NCI-H1694 (cell line): Measurements from ENCODE around the gene VPS39.

Experiments
- DNase-seq: peaks from one replicate; lab custom pipeline; 2025; lab: John Stamatoyannopoulos, UW

Gene VPS39

DNA sequence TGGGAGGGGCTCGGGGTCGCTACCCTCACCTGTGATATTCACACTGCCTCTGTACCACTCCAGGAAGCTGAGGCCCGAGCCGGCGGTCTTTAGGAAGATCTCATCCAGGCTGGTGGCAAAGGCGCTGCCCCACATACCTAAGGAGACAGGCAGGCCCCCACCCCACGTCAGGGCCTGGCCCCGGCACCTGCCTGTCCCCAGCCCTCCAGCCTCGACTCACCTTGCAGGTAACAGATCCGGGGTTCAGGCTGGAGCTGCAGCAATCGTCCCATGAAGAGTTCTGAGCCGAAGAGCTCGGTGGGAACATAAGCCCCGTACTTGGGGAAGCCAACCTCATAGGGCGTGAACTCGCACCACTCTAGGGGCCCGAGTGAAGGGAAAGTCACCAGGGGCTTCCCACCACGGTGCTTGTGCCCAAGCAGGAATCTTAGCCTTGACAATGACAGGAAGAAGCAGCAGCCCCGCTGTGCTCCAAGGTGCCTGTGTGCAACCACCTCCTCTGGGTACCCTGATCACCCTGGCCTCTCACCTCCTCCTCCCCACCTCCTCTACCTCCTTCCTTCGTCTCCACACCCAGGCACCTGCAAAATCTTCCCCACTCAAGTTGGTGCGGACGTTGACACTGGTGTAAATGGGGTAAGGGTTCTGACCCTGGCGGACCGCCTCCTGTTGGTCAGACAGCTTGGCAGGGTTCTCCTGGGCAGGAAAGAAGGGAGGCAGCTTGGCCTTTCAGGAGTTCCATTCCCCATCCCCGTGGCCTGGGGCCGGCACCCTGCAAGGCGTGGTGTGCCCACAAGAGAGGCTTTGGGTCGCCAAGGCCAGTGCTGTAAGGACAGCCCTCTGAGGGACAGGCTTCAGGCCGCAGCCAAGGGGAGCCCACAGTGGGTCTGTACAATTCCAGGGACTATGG, 62.3 kb downstream of the VPS39 start:
- DNase-seq = no peak

DNA sequence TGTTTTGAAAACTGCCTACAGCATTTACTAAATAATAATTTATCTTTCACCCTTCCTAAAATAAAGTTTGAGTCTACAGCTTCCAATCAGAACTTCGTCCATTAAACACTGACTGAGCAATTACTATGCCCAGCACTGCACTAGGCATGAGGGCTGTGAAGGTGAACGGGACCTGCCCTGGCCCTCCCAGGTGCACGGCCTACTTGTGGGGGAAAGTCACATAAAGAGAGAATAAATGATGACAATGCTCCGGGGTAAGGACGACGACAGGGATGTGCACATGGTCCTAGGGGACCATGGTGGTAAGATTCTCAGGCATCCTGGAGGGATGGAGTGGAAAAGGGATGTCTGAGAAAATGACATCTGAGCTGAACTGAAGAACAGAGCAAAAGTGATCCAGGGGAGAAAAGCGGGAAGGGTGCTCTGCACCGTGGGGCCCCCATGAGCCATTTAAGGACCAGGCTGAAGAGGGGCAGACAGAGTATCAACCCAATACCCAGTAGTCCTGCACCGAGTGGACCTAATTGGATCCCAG, 63.2 kb downstream of the VPS39 start:
- no peak for DNase-seq

DNA sequence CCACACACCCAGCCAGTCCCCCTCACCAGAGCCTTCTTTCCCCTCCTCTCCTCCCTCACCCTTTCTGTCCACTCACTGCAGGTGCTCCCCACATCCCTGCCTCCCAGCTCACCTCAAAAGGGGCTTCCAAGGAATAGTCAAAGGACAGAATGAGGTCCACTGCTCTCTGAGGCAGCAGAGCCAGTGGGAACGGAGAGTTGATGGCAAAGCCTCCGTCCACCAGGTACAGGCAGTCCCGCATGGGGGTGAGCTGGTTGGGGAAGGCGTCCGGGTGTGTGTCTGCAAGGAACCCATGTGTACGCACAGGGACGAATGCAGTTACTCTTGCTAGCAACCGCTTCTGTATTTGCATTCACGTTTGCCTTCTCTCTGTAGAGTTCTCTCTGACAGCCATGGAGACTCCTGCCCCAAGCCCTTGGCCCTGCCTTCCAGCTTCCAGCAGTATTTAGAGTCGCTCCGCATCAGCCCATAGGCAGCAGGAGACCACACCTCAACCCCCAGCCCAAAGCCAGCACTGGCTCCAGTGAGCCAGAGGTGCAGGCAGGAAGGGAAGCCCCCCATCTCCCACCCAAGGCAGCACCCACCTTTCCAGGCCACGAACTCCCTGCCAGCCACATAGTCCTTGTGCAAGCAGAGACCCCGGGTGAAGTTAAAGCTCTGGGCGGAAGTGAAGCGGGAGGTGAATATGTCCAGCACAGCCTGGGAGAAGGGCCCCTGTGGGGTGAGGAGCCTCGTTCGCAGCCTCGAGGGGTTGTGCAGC, 64.1 kb downstream of the VPS39 start:
- DNase-seq = no peak

DNA sequence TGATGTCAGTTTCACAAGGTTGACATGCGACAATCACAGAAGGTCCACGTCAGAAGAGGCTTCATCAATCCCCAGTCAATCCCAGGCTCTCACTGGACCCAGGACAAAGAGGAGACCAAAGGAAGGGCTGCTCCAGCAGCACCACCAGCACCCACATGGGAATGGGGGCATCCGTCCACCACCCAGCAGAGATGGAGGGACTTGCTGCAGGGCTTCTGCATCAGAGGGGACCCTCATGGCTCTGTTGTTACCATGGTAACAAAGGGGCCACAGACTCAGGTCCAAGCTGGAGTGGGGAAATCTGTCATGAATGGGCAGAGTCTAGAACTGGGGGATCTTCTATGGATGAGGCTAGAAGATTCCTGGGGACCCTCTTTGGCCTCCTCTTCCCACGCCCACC, 64.7 kb downstream of the VPS39 start:
- no peak for DNase-seq

DNA sequence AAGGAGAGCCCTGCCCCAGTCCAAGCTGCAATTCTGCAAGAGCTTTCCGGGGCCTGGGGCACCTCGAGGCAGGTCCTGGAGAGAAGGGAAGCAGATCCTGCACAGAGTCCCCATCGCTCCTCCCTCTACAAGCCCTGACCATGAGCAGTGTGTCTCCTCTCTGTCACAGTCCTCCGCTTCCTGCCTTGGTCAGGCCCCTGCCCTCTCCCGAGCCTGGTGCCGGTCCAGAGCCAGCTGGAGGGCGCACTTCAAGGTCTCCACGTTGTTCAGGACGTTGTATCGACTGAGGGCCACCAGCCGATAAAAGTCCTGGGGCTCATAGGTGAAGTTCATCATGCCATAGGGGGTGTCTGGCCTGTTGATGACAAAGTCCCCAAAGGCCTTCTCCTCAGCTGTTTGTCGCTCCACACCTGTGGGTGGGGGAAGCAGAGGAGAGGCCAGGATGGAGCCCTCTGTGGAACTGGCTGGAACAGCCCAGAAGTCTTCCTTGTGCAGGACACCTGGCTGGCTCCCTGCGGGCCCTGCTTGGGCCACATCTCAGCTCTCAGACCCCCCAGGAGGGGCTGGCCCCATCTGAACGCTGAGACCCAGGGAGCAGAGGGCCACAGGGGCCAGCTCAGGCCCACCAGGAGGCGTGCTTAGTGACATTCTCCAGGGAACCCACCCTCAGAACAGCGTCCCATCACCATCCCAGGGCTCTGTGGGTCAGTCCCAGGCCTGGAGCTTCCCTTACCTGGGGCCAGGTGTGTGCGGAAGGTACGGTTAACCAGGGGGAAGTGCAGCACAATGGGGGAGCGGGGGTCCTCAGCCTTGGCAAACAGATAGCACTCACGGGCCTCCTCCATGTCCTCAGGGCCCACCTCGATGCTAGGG, 66.1 kb downstream of the VPS39 start:
- DNase-seq = no peak

DNA sequence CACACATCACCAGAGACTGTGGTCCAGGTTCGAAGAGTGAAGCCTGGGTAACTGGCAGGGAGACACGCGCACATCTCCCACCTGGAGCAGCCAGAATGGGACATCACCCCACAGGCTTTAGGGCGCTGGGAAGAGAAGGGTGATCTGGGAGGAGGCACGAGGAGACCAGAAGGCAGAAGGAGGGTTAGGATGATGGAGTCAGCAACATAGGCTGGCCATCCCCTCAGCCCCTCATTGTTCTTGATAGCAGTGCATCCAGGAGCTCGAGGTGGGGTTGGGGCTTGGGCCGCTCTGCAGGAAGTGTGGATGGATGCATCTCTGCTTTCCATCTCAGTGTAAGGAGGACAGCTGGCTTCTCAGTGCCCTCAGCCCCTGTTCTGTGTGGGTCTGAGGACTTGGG, 66.9 kb downstream of the VPS39 start:
- DNase-seq = no peak

DNA sequence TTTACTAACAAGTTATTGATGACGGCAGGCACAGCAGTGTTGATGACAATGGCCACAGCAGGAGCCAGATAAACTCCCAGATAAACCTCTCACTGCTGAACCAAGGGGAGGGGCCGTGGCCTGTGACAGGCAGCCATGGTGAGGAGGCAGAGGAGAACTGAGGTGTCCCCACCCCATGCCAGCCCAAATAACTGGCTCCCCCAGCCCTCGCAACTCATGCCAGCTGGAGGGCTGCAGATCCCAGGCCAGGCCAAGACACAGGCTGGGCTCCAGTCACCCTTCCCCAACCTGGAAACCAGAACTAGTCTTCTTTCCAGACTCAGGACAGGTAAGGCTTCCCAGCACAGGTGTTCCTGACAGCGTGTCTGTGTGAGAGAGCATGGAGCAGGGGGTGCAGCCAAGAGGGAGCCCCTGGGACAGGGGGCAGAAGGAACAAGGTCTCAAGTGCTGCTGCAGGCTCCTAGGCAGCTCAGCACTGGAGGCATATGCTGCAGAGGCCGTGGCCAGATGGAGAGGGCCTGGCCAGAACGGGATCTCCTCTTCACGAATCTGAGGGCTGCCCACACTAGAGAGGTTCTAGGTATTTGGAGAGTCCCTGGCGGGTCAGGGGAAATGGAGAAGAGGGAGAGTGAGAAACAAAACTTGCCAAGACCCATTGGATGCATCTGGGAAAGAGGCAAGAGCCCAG, 67.6 kb downstream of the VPS39 start:
- no peak for DNase-seq

DNA sequence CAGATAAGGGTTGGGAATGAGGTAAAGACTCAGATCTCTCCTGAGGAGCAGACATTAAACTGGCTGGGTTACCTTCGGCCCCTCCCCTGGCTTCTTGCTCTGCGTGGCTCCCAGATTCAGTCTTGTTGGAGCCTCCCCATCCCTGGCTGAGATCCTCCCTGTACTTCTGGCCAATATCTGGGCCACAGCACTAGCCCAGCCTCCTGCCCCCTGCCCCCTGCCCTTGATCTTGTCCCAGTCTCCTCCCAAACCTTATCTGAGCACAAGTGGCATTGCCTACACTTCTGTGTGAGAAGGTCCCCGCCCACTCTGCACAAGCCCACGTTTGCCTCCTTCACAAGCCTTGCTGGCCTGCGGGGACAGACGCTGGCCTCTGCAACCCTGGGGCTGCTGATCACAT, 68.5 kb downstream of the VPS39 start:
- no peak for DNase-seq

DNA sequence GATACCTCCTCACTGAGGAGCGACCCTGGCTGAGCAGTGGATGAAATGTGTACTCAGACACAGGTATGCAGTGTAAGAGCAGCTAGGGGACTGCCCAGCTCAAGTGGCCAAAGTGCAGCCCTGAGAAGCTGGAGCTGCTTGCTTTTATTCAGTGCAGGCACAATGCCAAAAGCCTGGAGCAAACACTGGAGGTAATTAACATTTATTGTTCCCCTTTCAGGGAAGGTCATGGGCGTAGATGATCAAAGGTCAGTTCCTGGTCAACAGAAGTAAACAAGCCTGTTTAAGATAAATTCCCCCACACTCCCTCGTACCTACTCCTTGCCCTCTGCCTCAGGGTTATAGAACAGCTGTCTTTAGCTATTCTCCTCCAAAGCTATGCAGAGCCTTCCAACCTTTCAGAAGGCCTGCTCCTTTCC, 69.1 kb downstream of the VPS39 start:
- no peak for DNase-seq

DNA sequence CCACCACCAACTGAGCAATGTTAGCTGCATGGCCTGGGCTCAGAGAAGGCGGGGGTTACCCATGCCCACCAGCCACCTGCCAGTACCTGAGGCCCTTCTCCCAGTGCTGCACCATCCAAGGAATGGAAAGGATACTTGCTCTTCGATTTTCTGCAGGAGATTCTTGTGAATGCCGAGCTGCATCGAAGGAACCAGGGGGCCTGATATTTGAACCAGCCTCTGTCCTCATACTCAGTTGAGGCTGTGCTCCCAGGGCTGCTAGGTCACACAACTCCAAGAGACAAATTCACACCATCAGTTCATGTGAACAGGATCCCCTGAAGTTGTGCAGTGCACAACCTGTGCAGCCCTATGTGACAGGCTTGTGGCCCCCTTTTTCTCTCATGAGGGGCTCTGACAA, 69.7 kb downstream of the VPS39 start:
- DNase-seq = no peak

DNA sequence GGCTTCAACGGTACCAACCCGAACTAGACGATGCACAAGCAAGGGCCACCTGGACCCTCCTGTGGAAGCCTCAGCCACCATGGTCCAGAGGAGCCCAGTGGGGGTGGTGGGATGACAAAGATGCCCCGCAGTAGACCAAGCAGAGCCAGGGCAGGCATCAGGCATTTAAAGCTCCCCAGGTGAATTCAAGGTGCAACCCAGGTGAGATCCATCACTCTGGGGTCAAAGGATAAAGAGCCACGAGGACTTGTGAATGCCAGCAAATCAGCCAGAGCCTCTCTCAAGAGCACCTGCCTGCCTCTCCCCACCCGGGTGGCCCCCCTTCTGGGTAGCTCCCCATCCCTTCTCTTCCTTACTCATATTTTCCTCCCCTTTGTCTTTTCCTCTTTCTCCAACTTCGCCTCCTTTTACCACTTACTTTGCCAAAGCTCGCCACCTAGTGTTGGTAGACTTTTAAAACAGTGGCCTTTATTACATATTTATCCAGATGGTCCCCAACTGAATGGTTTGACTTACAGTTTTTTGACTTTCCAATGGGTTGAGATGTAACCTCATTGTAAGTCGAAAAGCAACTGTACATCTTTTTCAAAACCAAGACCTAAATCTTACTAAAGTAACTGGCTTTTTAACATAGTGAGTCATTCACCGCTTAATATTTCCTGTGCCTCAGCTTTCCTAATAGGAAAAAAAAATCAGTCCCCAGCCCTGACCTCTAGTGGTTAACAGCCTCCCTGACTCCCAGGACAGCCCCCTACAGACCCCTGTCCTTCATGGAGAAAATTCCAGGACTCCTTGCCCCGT, 70.4 kb downstream of the VPS39 start:
- DNase-seq = peak; percentile 56

DNA sequence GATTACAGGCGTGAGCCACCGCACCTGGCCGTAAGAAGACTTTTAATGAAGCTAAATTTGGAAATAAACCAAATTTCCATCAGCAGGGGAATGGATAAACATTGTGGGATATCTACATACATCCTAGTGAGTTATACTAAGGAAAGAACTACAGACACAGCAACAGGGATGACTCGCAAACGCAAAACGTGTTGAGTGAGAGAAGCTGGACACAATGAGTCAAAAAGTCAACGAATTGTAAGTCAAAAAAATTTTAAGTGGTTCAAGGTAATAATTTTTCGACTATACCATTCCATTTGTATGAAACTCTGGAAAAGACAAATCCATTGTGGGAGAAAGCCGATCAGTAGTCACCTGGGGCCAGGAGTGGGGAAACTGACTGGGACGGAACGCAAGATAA, 71.6 kb downstream of the VPS39 start:
- no peak for DNase-seq

DNA sequence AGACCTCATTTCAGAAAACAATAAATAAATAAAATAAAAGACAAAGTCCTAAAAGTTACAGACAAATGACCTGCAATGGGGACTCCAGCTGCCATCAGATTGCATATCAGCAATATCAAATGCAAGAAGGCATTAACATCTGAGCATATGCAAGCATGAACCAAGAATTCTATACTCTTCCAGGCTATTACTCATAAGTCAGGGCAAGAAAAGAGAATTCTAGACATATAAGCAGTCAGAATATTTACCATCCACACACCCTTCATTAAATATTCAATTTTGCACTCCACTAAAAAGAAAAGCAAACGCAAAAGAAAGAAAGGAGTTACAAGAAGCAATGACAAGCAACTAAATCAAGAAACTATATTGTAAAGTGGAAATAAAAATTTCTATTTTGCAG, 72.8 kb downstream of the VPS39 start:
- no peak for DNase-seq

DNA sequence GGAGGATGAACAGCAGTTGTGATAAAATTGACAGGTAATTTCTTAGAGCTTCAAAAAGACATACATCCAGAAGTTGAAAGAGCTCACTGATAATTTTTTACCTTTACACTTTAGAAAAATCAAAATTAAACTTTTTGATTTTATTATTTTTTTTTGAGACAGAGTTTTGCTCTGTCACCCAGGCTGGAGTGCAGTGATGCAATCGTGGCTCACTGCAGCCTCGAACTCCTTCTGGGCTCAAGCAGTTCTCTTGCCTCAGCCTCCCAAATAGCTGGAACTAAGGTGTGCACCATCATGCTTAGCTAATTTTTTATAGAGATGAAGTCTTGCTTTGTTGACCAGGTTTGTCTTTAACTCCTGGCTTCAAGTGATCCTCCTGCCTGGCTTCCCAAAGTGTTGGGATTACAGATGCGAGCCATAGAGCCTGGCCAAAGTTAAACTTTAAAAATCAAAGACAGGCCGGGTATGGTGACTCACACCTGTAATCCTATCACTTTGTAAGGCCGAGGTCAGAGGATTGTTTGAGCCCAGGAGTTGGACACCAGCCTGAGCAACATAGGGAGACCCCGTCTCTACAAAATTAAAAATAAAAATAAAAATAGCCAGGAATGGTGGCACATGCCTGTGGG, 73.4 kb downstream of the VPS39 start:
- no peak for DNase-seq

DNA sequence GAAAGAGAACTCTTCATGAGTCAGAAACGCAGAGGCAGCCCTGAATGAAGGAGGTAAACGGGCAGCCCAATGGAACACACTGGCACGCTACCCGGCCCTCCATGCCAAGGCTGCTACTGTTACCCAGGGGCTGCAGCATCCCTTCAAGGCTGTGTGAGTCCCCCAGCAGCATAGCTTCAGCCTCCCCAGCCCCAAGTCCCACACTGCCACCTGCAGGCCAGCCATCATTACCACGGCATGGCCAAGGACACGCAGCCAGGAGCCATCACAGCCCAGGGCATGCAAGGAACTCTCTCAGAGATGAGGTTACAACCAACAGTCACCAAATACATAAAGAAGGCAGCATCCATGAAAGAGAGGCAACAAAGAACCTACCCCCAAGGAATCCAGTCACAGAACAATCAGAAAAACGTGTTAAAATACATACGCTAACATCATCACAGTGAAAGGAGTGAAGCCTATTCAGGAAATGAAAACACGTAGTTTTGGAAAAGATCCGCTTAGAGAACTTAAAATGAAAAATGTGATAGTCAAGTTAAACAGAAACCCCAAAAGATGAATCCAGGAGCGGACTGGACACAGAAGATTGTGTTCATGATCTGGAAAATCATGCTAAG, 74.1 kb downstream of the VPS39 start:
- peak; percentile 51 for DNase-seq

DNA sequence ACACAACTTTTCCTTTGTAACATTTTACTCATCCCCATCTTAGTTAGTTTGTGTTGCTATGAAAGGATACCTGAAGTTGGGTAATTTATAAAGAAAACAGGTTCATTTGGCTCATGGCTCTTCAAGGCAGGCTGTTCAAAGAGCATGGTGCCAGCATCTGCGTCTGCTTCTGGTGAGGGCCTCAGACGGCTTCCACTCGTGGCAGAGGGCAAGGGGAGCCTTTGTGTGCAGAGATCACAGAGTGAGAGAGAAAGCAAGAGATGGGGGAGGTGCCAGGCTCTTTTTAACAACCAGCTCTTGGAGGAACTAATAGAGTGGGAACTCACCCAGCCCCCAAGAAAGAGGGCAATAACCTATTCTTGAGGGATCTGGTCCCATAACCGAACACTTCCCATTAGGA, 74.7 kb downstream of the VPS39 start:
- no peak for DNase-seq

DNA sequence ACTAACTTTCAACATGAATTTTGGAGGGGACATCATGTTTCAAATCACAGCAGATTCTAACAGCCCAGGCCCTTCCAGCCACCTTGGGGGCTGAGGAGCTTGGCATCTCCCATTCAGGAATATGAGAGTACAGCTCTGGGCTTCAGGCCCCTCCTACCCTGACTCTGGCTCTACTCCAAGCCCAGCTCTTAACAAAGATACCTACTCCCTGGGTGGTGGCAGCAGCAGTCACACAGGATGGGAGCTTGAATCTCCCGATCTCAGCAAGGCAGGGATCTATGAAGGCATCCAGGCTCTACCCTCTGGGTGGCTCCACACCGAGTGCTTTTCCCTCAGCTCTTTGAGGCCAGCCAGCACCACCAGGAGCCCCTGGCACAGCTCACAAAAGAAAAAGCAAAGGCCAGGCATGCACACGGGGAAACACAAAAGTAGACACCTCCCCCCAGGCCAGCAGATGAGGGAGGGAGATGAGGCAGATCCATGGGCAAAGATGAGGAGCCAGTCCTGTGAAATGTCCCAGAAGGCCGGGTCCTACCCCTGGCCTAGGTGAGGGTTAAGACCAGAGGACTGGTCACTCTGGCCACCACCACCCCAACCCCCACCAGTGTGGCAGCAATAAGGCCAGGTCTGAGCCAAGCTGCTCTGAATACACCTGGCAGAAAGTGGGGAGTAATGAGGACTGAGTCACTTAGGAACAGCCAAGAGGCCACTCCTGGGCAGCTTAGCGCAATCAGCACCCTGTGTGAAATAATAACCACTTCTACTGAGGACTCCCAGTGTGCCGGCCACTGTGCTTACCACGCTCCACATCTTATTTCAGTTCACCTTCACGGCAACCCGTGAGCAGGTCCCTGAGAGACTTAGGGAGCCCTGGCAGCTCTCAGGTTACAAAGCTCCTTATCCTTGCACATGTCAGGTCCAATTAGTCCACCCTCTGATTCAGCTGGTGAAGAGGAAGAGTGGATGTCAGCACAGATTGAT, 76.0 kb downstream of the VPS39 start:
- no peak for DNase-seq

DNA sequence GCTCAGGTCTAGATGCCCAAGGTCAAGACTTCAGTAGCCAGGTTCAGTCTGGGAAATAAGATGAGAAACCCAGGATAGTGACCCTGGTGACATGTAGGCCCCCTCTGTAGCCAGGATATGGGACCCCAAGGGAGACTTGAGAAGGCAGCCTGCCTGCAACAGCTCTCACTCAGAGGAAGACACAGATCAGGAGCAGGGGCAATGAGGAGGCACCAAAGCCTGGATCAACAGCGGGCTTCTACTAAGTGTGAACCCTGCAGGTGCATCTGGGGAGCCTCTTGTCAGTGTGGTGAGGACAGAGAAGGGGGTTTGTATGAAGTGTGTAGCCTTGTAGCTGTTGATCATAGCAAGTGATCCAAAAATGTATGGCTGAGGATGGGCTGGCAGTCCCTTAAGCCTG, 77.1 kb downstream of the VPS39 start:
- DNase-seq = no peak
